Measurements from ENCODE around the gene HIVEP3.
A peak's percentile ranks its signal among the peaks of the same experiment; 100 is the strongest.

HIVEP3 gene

GRCh38 chr1:41573785-41574713, 344.7 kb downstream of the HIVEP3 start:
- peak; percentile 80 for DNase-seq (ENCODE audit: low read depth)
- no peak overlapping the region for H3K4me3 ChIP-seq (ENCODE audit: low read length)
- TF ChIP-seq CTCF (IDR thresholded peaks at IDR 0.05; ENCODE audit: insufficient read depth, low read depth, low read length, missing control alignments), result peak; percentile 97

- no peak for TF ChIP-seq CTCF (IDR thresholded peaks at IDR 0.05; ENCODE audit: insufficient read depth, low read depth, low read length, missing control alignments)
- DNase-seq (ENCODE audit: low read depth), result no peak
- H3K4me3 ChIP-seq (ENCODE audit: low read length), result no peak overlapping the region
These were observed 345.5 kb downstream of the HIVEP3 start for GRCh38 chr1:41573194-41573593.

- no peak overlapping the region for H3K4me3 ChIP-seq (ENCODE audit: low read length)
- TF ChIP-seq CTCF (IDR thresholded peaks at IDR 0.05; ENCODE audit: insufficient read depth, low read depth, low read length, missing control alignments), result no peak
- no peak for DNase-seq (ENCODE audit: low read depth)
These were observed 346.5 kb downstream of the HIVEP3 start for GRCh38 chr1:41572224-41572623.

GRCh38 chr1:41571041-41571440, 347.7 kb downstream of the HIVEP3 start:
- no peak for DNase-seq (ENCODE audit: low read depth)
- TF ChIP-seq CTCF (IDR thresholded peaks at IDR 0.05; ENCODE audit: insufficient read depth, low read depth, low read length, missing control alignments), result no peak
- H3K4me3 ChIP-seq (ENCODE audit: low read length), result no peak overlapping the region

GRCh38 chr1:41568204-41568603, 350.5 kb downstream of the HIVEP3 start:
- DNase-seq (ENCODE audit: low read depth), result no peak
- no peak overlapping the region for H3K4me3 ChIP-seq (ENCODE audit: low read length)
- TF ChIP-seq CTCF (IDR thresholded peaks at IDR 0.05; ENCODE audit: insufficient read depth, low read depth, low read length, missing control alignments), result no peak

GRCh38 chr1:41566969-41567368, 351.8 kb downstream of the HIVEP3 start:
- H3K4me3 ChIP-seq (ENCODE audit: low read length), result no peak overlapping the region
- DNase-seq (ENCODE audit: low read depth), result no peak
- no peak for TF ChIP-seq CTCF (IDR thresholded peaks at IDR 0.05; ENCODE audit: insufficient read depth, low read depth, low read length, missing control alignments)

All from epithelial cell of esophagus (primary cell).